ENCODE data around the gene PTPRN. TPM values are rescaled to one million over a fixed set of nuclear protein-coding genes. Genes with fewer than 3 reads are reported as not detected.
A peak's percentile ranks its signal among the peaks of the same experiment; 100 is the strongest.

The PTPRN gene
- total RNA-seq, 1 donor from 2014 or later: 0.38 TPM

DNA sequence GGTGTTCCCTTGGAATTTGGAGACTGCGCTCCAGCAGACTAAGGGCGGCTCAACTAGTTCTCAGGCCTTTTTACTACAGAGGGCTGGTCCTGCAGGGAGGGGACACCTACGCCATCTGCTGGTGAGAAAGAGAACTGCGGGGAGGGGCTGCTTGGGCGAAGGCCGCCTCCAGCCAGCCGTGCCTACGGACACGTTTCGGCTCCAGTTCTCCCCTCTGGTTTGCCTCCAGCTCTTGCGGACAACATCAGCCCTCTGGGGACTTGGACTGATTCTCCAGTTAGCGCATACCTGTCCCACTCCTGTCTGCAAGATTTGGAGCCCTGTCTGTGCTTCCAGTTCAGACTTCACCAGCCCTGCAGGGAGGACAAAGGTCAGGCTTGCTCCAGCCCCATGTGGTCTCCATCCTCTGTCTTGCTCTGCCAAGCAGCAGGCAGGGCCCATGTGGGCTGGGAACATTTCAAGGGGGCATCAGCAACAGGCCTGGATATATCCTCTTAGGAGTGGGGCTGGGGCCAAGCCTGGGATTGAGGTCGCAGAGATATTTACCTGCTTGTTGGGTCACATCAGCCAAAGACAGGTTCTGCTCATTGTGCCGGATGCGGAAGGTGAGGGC, 10.3 kb downstream of the PTPRN start:
- DNase-seq (ENCODE audit: low spot score in 2 of 2, unreplicated experiment in 2 of 2): peak; percentile 61 to 96
- peaks cover 73% of the 10 kb centered on the region for H3K27me3 Mint-ChIP-seq (ENCODE audit: low read depth)
- no peak overlapping the region for H3K4me3 Mint-ChIP-seq
- H3K27ac Mint-ChIP-seq: no peak overlapping the region
- H3K9me3 Mint-ChIP-seq: no peaks in the 10 kb centered on the region
- H3K36me3 Mint-ChIP-seq: no peaks in the 10 kb centered on the region
- TF ChIP-seq, protein P1, sequence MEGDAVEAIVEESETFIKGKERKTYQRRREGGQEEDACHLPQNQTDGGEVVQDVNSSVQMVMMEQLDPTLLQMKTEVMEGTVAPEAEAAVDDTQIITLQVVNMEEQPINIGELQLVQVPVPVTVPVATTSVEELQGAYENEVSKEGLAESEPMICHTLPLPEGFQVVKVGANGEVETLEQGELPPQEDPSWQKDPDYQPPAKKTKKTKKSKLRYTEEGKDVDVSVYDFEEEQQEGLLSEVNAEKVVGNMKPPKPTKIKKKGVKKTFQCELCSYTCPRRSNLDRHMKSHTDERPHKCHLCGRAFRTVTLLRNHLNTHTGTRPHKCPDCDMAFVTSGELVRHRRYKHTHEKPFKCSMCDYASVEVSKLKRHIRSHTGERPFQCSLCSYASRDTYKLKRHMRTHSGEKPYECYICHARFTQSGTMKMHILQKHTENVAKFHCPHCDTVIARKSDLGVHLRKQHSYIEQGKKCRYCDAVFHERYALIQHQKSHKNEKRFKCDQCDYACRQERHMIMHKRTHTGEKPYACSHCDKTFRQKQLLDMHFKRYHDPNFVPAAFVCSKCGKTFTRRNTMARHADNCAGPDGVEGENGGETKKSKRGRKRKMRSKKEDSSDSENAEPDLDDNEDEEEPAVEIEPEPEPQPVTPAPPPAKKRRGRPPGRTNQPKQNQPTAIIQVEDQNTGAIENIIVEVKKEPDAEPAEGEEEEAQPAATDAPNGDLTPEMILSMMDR (IDR thresholded peaks at IDR 0.05; ENCODE audit: unreplicated experiment): peak; percentile 99
- H3K4me1 Mint-ChIP-seq: peaks cover 9% of the 10 kb centered on the region

DNA sequence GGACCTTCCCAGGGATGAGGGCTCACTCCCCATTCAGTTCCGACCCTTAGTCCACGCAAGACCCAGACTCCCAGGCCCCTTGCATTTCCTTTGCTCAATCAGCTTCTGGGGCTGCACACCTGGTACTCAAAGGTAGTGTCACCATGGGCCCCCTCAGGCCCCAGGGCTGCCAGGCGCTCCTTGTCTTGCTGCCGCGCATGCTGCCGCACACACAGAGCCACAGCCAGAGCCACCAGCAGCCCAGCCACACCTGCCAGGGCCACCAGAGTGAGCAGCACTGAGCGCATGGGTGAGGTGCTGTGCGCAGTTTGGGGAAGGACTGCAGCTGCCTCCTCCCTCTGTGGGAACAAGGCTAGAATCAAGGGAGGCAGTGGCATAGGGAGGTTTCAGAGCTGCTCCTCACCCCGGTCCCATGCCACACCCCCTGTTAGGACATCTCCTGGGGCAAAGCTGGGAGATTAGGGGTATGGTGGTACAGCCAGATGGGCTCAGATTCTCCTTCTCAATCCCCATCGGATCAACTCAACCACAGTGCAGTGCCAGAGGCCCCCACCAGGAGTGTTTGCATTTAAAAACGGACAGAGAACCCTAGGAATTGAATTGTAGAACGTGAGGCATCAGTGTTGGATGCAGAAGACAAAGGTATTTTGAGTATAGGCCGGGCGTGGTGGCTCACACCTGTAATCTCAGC, 11.3 kb downstream of the PTPRN start:
- H3K9me3 Mint-ChIP-seq: no peaks in the 10 kb centered on the region
- DNase-seq (ENCODE audit: low spot score in 2 of 2, unreplicated experiment in 2 of 2): peak in 1 of 2 experiments; percentile 36
- H3K27ac Mint-ChIP-seq: no peak overlapping the region
- H3K4me1 Mint-ChIP-seq: peaks cover 9% of the 10 kb centered on the region
- no peaks in the 10 kb centered on the region for H3K36me3 Mint-ChIP-seq
- TF ChIP-seq, protein P1 (IDR thresholded peaks at IDR 0.05; ENCODE audit: unreplicated experiment): no peak
- H3K27me3 Mint-ChIP-seq (ENCODE audit: low read depth): peaks cover 63% of the 10 kb centered on the region
- H3K4me3 Mint-ChIP-seq: no peak overlapping the region

- H3K27ac Mint-ChIP-seq: no peak overlapping the region
- H3K4me1 Mint-ChIP-seq: peaks cover 9% of the 10 kb centered on the region
- H3K9me3 Mint-ChIP-seq: no peaks in the 10 kb centered on the region
- TF ChIP-seq, protein P1 (IDR thresholded peaks at IDR 0.05; ENCODE audit: unreplicated experiment): no peak
- H3K4me3 Mint-ChIP-seq: no peak overlapping the region
- DNase-seq (ENCODE audit: low spot score in 2 of 2, unreplicated experiment in 2 of 2): peak in 1 of 2 experiments; percentile 38
- peaks cover 52% of the 10 kb centered on the region for H3K27me3 Mint-ChIP-seq (ENCODE audit: low read depth)
- no peaks in the 10 kb centered on the region for H3K36me3 Mint-ChIP-seq
These were observed 12.4 kb downstream of the PTPRN start for GRCh38 chr2:219296631-219297391.

DNA sequence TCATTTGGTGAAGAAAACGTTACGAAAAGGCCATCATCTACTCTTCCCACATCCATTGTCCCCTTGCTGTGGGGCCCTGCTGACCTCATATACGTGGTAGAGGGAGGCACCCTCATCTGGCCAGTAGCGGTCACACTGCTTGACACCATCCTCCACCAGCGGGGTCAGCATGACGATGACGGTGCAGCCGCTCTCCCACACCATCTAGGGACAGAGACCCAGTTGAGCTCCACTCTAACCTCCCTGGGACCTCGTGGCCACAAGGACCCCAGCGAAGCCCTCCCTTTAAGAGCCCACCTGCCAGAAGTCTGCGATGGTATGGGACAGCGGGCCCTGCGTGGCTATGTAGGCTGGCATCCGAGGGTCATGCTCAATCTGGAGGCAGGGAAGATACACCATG, 13.1 kb downstream of the PTPRN start:
- DNase-seq (ENCODE audit: low spot score in 2 of 2, unreplicated experiment in 2 of 2): peak in 1 of 2 experiments; percentile 29
- Mint-ChIP-seq H3K4me3 (no peak overlapping the region), H3K9me3 (no peaks in the 10 kb centered on the region), H3K4me1 (peaks cover 9% of the 10 kb centered on the region), H3K27me3 (ENCODE audit: low read depth) (peaks cover 46% of the 10 kb centered on the region), H3K27ac (no peak overlapping the region), H3K36me3 (no peaks in the 10 kb centered on the region)
- TF ChIP-seq, protein P1 (IDR thresholded peaks at IDR 0.05; ENCODE audit: unreplicated experiment): no peak

GRCh38 chr2:219294356-219295351, 14.5 kb downstream of the PTPRN start:
- H3K27me3 Mint-ChIP-seq (ENCODE audit: low read depth): peaks cover 32% of the 10 kb centered on the region
- no peaks in the 10 kb centered on the region for H3K36me3 Mint-ChIP-seq
- H3K4me1 Mint-ChIP-seq: peaks cover 9% of the 10 kb centered on the region
- TF ChIP-seq, protein P1 (IDR thresholded peaks at IDR 0.05; ENCODE audit: unreplicated experiment): peak; percentile 97
- peak overlapping the region; percentile 72 for H3K4me3 Mint-ChIP-seq
- H3K27ac Mint-ChIP-seq: peak overlapping the region; percentile 68
- DNase-seq (ENCODE audit: low spot score in 2 of 2, unreplicated experiment in 2 of 2): peak; percentile 81 to 94
- H3K9me3 Mint-ChIP-seq: no peaks in the 10 kb centered on the region
